K562 (cell line): ENCODE data around the gene CD55. TPM values are rescaled to one million over a fixed set of nuclear protein-coding genes. Genes with fewer than 3 reads are reported as not detected.

ENCODE experiments used
- ARHGAP35 ChIP-seq: fragments of 450-650 bp; IDR thresholded peaks from 2 replicates; pipeline ENCODE4 v1.6.1; 2018; ENCODE audit not compliant: partially characterized antibody
- CBFA2T2 ChIP-seq: fragments of 450-650 bp; conservative IDR thresholded peaks from 2 replicates; pipeline ENCODE4 v1.6.1; 2017; ENCODE audit warnings: mild to moderate bottlenecking
- CEBPB ChIP-seq: fragments of 450-650 bp; IDR thresholded peaks from 2 replicates; pipeline ENCODE4 v1.6.1; 2016; ENCODE audit warnings: missing genetic modification characterization, missing compliant biosample characterization
- HIVEP1 ChIP-seq: fragments of 250-450 bp; sonication (Bioruptor Pico); IDR thresholded peaks from 2 replicates; pipeline ENCODE4 v1.4.0; 2020; ENCODE audit warnings: mild to moderate bottlenecking
- HNRNPLL ChIP-seq: fragments of 200-400 bp; formaldehyde crosslinking; IDR thresholded peaks from 2 replicates; pipeline ENCODE4 v1.6.1; 2017; ENCODE audit warnings: low read length, low read depth, mild to moderate bottlenecking; ENCODE audit not compliant: poor library complexity, severe bottlenecking
- KDM2B ChIP-seq: fragments of 250-450 bp; sonication (Bioruptor Pico); IDR thresholded peaks from 2 replicates; pipeline ENCODE4 v1.8.0; 2021; ENCODE audit warnings: mild to moderate bottlenecking, moderate library complexity
- NFIC ChIP-seq: fragments of 450-650 bp; IDR thresholded peaks from 2 replicates; pipeline ENCODE4 v1.6.1; 2017; ENCODE audit warnings: mild to moderate bottlenecking, inconsistent platforms
- YY1 ChIP-seq, 3 experiments: IDR thresholded peaks; 2 replicates each; pipeline ENCODE4 v1.6.1; 2011; ENCODE audit warnings: low read length in 2 of 3, mild to moderate bottlenecking in 2 of 3, moderate library complexity in 2 of 3, borderline replicate concordance in 1 of 3, control low read depth in 1 of 3, low read depth in 1 of 3; ENCODE audit not compliant: insufficient read depth in 3 of 3, insufficient replicate concordance in 2 of 3, control insufficient read depth in 1 of 3, insufficient read length in 1 of 3; ENCODE audit errors: extremely low read depth in 1 of 3
- ZNF174 ChIP-seq: fragments of 250-450 bp; sonication (Bioruptor Pico); IDR thresholded peaks from 2 replicates; pipeline ENCODE4 v1.4.0; 2020; ENCODE audit warnings: mild to moderate bottlenecking
- ZNF695 ChIP-seq: fragments of 450-650 bp; formaldehyde crosslinking; IDR thresholded peaks from 2 replicates; pipeline ENCODE4 v1.4.0; 2020; ENCODE audit warnings: mild to moderate bottlenecking, moderate library complexity
- polyA plus RNA-seq, 8 experiments: library from polyadenylated mRNA; depleted of rRNA in 4 of 8; stranded (reverse) in 5 of 8; unstranded in 3 of 8; fragments of >200 nt; fragmentation: Nextera tagmentation in 2 of 8; fragmentation: Illumina TruSeq in 1 of 8; extraction: Ambion mirVana in 2 of 8; extraction: Trizol in 1 of 8; gene quantifications; 2 replicates each; pipeline versions ENCODE4 v1.2.1 to v1.2.3, GENCODE V29; 2011 to 2014; ENCODE audit warnings: inconsistent platforms in 1 of 8, missing spikeins in 1 of 8
- total RNA-seq, 7 experiments: library from RNA; depleted of rRNA in 6 of 7; stranded (reverse); fragments of >200 nt in 6 of 7; fragmentation: Illumina TruSeq in 2 of 7; extraction: Trizol in 2 of 7; gene quantifications; 2 replicates each; pipeline versions ENCODE4 v1.2.1 to v1.2.3, GENCODE V29; 2011 to 2021; ENCODE audit warnings: low replicate concordance in 1 of 7
- TF ChIP-seq, protein P1 (sequence below): sonication (generic); formaldehyde crosslinking; IDR thresholded peaks from 2 replicates; pipeline ENCODE4 v1.8.0; 2022; ENCODE audit warnings: mild to moderate bottlenecking, missing genetic modification reagents
- TF ChIP-seq, protein P2 (sequence below): fragments of 450-650 bp; IDR thresholded peaks from 2 replicates; pipeline ENCODE4 v1.6.1; 2016; ENCODE audit warnings: antibody characterized with exemption
- TF ChIP-seq, protein P3 (sequence below): fragments of 450-650 bp; formaldehyde crosslinking; IDR thresholded peaks from 2 replicates; pipeline ENCODE4 v1.4.0; 2020; ENCODE audit warnings: mild to moderate bottlenecking, moderate library complexity
- TF ChIP-seq, protein P4 (sequence below): fragments of 450-650 bp; formaldehyde crosslinking; IDR thresholded peaks from 2 replicates; pipeline ENCODE4 v1.4.0; 2020; ENCODE audit warnings: mild to moderate bottlenecking, mixed read lengths
- TF ChIP-seq, protein P5 (sequence below): fragments of 450-650 bp; IDR thresholded peaks from 2 replicates; pipeline ENCODE4 v1.6.1; 2016; ENCODE audit warnings: missing biosample characterization, missing genetic modification characterization
- TF ChIP-seq, protein P6 (sequence below): fragments of 250-450 bp; sonication (Bioruptor Pico); IDR thresholded peaks from 2 replicates; pipeline ENCODE4 v1.8.0; 2022; ENCODE audit warnings: moderate library complexity, mild to moderate bottlenecking, inconsistent platforms

Gene CD55
- total and polyA plus RNA-seq, 9 of the 15 experiments (the other 6 are each of a cell fraction or from before 2014, with no cell fraction given) = 17.7 to 150 (median 97.0) TPM

DNA sequence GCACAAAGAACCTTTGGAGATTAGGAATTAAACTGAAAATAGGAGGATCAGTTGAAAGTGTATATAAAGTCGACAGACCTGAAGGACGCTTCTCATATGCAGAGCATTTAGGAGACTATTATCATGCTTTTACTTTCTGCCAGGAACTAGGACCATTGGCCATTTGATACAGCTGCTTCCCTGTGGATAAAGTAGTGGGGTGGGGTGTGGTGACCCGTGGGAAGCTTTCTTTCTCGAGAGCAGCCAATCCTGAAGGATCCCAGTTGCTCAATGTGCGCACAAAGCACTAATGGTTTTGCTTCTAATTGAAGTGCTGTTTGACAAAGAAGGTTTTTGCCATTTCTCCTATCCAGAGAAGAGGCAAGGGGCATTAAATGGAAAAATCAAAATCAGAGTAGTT is 14.9 kb upstream of the CD55 start (continued):
- TF ChIP-seq YY1 (IDR thresholded peaks at IDR 0.05; ENCODE audit: borderline replicate concordance in 1 of 3, control insufficient read depth in 1 of 3, extremely low read depth in 1 of 3, insufficient read depth in 3 of 3, insufficient read length in 1 of 3, insufficient replicate concordance in 2 of 3, low read depth in 1 of 3, low read length in 2 of 3) (peak in 1 of 3 experiments; percentile 30), ARHGAP35 (no peak), CBFA2T2 (no peak), HNRNPLL (peak; percentile 45), KDM2B (CRISPR knock-in tag) (no peak), CEBPB (0 out of 2 replicates have a peak, but pooled peaks have one; percentile 9), ZNF174 (no peak), HIVEP1 (CRISPR knock-in tag) (no peak), NFIC (no peak), ZNF695 (CRISPR knock-in tag) (no peak)
- TF ChIP-seq, protein P1, sequence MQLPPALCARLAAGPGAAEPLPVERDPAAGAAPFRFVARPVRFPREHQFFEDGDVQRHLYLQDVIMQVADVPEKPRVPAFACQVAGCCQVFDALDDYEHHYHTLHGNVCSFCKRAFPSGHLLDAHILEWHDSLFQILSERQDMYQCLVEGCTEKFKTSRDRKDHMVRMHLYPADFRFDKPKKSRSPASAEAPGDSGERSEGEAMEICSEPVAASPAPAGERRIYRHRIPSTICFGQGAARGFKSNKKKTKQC = no peak
- TF ChIP-seq, protein P2, sequence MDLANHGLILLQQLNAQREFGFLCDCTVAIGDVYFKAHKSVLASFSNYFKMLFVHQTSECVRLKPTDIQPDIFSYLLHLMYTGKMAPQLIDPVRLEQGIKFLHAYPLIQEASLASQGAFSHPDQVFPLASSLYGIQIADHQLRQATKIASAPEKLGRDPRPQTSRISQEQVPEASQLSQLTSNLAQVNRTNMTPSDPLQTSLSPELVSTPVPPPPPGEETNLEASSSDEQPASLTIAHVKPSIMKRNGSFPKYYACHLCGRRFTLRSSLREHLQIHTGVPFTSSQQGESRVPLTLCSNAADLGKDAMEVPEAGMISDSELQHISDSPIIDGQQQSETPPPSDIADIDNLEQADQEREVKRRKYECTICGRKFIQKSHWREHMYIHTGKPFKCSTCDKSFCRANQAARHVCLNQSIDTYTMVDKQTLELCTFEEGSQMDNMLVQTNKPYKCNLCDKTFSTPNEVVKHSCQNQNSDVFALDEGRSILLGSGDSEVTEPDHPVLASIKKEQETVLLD = no peak
- TF ChIP-seq, protein P3, sequence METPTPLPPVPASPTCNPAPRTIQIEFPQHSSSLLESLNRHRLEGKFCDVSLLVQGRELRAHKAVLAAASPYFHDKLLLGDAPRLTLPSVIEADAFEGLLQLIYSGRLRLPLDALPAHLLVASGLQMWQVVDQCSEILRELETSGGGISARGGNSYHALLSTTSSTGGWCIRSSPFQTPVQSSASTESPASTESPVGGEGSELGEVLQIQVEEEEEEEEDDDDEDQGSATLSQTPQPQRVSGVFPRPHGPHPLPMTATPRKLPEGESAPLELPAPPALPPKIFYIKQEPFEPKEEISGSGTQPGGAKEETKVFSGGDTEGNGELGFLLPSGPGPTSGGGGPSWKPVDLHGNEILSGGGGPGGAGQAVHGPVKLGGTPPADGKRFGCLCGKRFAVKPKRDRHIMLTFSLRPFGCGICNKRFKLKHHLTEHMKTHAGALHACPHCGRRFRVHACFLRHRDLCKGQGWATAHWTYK (CRISPR knock-in tag) = no peak
- TF ChIP-seq, protein P4, sequence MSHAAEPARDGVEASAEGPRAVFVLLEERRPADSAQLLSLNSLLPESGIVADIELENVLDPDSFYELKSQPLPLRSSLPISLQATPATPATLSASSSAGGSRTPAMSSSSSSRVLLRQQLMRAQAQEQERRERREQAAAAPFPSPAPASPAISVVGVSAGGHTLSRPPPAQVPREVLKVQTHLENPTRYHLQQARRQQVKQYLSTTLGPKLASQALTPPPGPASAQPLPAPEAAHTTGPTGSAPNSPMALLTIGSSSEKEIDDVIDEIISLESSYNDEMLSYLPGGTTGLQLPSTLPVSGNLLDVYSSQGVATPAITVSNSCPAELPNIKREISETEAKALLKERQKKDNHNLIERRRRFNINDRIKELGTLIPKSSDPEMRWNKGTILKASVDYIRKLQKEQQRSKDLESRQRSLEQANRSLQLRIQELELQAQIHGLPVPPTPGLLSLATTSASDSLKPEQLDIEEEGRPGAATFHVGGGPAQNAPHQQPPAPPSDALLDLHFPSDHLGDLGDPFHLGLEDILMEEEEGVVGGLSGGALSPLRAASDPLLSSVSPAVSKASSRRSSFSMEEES (CRISPR knock-in tag) = no peak
- TF ChIP-seq, protein P5, sequence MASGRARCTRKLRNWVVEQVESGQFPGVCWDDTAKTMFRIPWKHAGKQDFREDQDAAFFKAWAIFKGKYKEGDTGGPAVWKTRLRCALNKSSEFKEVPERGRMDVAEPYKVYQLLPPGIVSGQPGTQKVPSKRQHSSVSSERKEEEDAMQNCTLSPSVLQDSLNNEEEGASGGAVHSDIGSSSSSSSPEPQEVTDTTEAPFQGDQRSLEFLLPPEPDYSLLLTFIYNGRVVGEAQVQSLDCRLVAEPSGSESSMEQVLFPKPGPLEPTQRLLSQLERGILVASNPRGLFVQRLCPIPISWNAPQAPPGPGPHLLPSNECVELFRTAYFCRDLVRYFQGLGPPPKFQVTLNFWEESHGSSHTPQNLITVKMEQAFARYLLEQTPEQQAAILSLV (tag) = no peak
- TF ChIP-seq, protein P6, sequence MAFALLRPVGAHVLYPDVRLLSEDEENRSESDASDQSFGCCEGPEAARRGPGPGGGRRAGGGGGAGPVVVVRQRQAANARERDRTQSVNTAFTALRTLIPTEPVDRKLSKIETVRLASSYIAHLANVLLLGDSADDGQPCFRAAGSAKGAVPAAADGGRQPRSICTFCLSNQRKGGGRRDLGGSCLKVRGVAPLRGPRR (CRISPR knock-in tag) = no peak
- TF ChIP-seq, all 486 proteins: peak for 6
